ENCODE results near the gene LNX1. TPM values are rescaled to one million over a fixed set of nuclear protein-coding genes. Genes with fewer than 3 reads are reported as not detected.
"Not testable (repeated sequence)": the region's sequence is repeated elsewhere in the genome, so short reads cannot be mapped to it uniquely, and the experiment has no call there.

Gene LNX1
- total RNA-seq, 4 donors from 2014 or later: 4.8 to 12.6 (median 6.6) TPM

DNA sequence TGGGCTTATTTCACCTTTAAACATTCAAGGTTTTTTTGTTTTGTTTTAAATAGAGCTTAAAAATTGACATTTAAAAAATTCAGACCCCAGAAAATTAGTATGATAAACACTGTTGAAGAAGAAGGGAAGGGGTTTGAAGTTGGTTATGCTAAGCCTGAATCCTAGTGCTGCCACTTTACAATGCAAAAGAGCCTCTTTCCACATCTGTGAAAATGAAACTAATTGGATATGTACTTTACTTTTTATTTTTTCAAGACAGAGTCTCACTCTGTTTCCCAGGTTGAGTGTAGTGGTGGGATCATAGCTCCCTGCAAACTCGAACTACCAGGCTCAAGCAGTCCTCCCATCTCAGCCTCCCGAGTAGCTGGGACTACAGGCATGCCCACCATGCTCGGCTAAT, 172.1 kb downstream of the LNX1 start:
- H3K4me1 ChIP-seq: no peaks in the 10 kb centered on the region
- no peak overlapping the region for H3K27ac ChIP-seq
- no peak for TF ChIP-seq EP300 (IDR thresholded peaks at IDR 0.05)
- TF ChIP-seq, protein P1, sequence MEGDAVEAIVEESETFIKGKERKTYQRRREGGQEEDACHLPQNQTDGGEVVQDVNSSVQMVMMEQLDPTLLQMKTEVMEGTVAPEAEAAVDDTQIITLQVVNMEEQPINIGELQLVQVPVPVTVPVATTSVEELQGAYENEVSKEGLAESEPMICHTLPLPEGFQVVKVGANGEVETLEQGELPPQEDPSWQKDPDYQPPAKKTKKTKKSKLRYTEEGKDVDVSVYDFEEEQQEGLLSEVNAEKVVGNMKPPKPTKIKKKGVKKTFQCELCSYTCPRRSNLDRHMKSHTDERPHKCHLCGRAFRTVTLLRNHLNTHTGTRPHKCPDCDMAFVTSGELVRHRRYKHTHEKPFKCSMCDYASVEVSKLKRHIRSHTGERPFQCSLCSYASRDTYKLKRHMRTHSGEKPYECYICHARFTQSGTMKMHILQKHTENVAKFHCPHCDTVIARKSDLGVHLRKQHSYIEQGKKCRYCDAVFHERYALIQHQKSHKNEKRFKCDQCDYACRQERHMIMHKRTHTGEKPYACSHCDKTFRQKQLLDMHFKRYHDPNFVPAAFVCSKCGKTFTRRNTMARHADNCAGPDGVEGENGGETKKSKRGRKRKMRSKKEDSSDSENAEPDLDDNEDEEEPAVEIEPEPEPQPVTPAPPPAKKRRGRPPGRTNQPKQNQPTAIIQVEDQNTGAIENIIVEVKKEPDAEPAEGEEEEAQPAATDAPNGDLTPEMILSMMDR (IDR thresholded peaks at IDR 0.05): no peak
- TF ChIP-seq POLR2A (IDR thresholded peaks at IDR 0.05): no peak
- WGBS, 2 donors: 97 to 100% methylated on average over 3 of the region's 3 CpGs
- H3K4me3 ChIP-seq: no peak overlapping the region
- H3K27me3 ChIP-seq: no peaks in the 10 kb centered on the region
- H3K36me3 ChIP-seq: peaks cover 0 to 6% (median 0%) of the 10 kb centered on the region in 3 donors
- no peak for DNase-seq (ENCODE audit: low spot score in 2 of 2)
- H3K9me3 ChIP-seq: no peaks in the 10 kb centered on the region

DNA sequence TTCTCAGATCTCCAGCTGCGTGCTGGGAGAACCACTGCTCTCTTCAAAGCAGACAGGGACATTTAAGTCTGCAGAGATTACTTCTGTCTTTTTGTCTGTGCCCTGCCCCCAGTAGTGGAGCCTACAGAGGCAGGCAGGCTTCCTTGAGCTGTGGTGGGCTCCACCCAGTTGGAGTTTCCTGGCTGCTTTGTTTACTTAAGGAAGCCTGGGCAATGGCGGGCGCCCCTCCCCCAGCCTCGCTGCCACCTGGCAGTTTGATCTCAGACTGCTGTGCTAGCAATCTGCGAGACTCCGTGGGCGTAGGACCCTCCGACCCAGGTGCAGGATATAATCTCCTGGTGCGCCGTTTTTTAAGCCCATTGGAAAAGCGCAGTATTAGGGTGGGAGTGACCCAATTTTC, 181.8 kb downstream of the LNX1 start:
- H3K27me3 ChIP-seq; H3K27ac ChIP-seq; H3K4me3 ChIP-seq; H3K9me3 ChIP-seq; H3K4me1 ChIP-seq; DNase-seq (ENCODE audit: low spot score in 2 of 2): not testable (repeated sequence)
- H3K36me3 ChIP-seq: peaks cover 0 to 35% (median 0%) of the 10 kb centered on the region in 3 donors
- WGBS, 2 donors: 99% methylated on average over 11 of the region's 11 CpGs

Other genes starting within 250 kb of the LNX1 start
- 10 to 100 TPM; 24.7 to 49.2 (median 33.9) TPM for gene SCFD2, start 225.4 kb downstream of the LNX1 start, total RNA-seq
- gene FIP1L1, start 213.8 kb downstream of the LNX1 start, total RNA-seq: 10 to 100 TPM; 43.2 to 56.4 (median 51.8) TPM

Data from tibial nerve (tissue), 4 donors.